ENCODE data around the gene AKAP6. TPM values are rescaled to one million over a fixed set of nuclear protein-coding genes. Genes with fewer than 3 reads are reported as not detected.
"Not testable (repeated sequence)": the region's sequence is repeated elsewhere in the genome, so short reads cannot be mapped to it uniquely, and the experiment has no call there.

AKAP6 gene
- total and polyA plus RNA-seq, 2 experiments from 2014 or later: 0.38 to 0.42 TPM

GRCh38 chr14:32578181-32578580, 249.1 kb downstream of the AKAP6 start:
- H3K27ac Mint-ChIP-seq: no peak overlapping the region
- H3F3A ChIP-seq (replicated peaks; ENCODE audit: low read depth): no peaks in the 10 kb centered on the region

DNA sequence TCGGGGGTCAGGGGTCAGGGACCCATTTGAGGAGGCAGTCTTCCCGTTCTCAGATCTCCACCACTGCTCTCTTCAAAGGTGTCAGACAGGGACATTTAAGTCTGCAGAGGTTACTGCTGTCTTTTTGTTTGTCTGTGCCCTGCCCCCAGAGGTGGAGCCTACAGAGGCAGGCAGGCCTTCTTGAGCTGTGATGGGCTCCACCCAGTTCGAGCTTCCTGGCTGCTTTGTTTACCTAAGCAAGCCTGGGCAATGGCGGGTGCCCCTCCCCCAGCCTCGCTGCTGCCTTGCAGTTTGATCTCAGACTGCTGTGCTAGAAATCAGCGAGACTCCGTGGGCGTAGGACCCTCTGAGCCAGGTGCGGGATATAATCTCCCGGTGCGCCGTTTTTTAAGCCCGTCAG, 254.3 kb downstream of the AKAP6 start:
- H3K4me3 ChIP-seq; H3K79me2 ChIP-seq (replicated peaks; ENCODE audit: insufficient read depth); H3K27me3 Mint-ChIP-seq (ENCODE audit: insufficient read depth, low read depth, poor library complexity); ATAC-seq; H4K20me1 ChIP-seq (replicated peaks; ENCODE audit: insufficient read depth); H3F3A ChIP-seq (replicated peaks; ENCODE audit: low read depth); H3K9me2 ChIP-seq (ENCODE audit: insufficient read depth); H2AFZ ChIP-seq; H3K4me3 Mint-ChIP-seq; H3K4me1 ChIP-seq (ENCODE audit: insufficient read depth); H3K4me2 ChIP-seq; H3K27ac Mint-ChIP-seq; H3K4me1 Mint-ChIP-seq; DNase-seq (ENCODE audit: low spot score); H3K27ac ChIP-seq (ENCODE audit: low read depth); H3K36me3 ChIP-seq (ENCODE audit: insufficient read depth); H3K27me3 ChIP-seq (ENCODE audit: insufficient read depth): not testable (repeated sequence)
- Mint-ChIP-seq H3K9me3 (peaks cover 48% of the 10 kb centered on the region), H3K36me3 (ENCODE audit: low read depth) (peaks cover 30% of the 10 kb centered on the region; the same call in 2 of the 3 replicates)

More at GRCh38 chr14:32578181-32578580, 249.1 kb downstream of the AKAP6 start:
- H3K4me1 ChIP-seq (ENCODE audit: insufficient read depth): no peaks in the 10 kb centered on the region
- no peaks in the 10 kb centered on the region for H4K20me1 ChIP-seq (replicated peaks; ENCODE audit: insufficient read depth)
- no peak overlapping the region for H3K4me3 Mint-ChIP-seq
- H3K36me3 Mint-ChIP-seq (ENCODE audit: low read depth): peaks cover 3% of the 10 kb centered on the region; the same call in 1 of the 3 replicates
- H2AFZ ChIP-seq: no peak overlapping the region
- no peaks in the 10 kb centered on the region for H3K27me3 ChIP-seq (ENCODE audit: insufficient read depth)
- no peaks in the 10 kb centered on the region for H3K36me3 ChIP-seq (ENCODE audit: insufficient read depth)
- no peaks in the 10 kb centered on the region for H3K79me2 ChIP-seq (replicated peaks; ENCODE audit: insufficient read depth)
- H3K27me3 Mint-ChIP-seq (ENCODE audit: insufficient read depth, low read depth, poor library complexity): no peaks in the 10 kb centered on the region
- ATAC-seq: no peak
- no peak overlapping the region for H3K4me2 ChIP-seq
- H3K9me3 Mint-ChIP-seq: peaks cover 15% of the 10 kb centered on the region
- H3K4me3 ChIP-seq: no peak overlapping the region
- no peak for DNase-seq (ENCODE audit: low spot score)
- no peak for TF ChIP-seq EZH2phosphoT487 (IDR thresholded peaks at IDR 0.05; ENCODE audit: unreplicated experiment)
- TF ChIP-seq ZNF462 (CRISPR knock-in tag; IDR thresholded peaks at IDR 0.05): no peak
- TF ChIP-seq POLR2AphosphoS5 (IDR thresholded peaks at IDR 0.05; ENCODE audit: low read depth): no peak
- TF ChIP-seq ETS1 (IDR thresholded peaks at IDR 0.05): no peak
- TF ChIP-seq CREB1 (CRISPR knock-in tag; IDR thresholded peaks at IDR 0.05; ENCODE audit: low read depth): no peak
- TF ChIP-seq STAT1 (IDR thresholded peaks at IDR 0.05; ENCODE audit: unreplicated experiment): no peak
- TF ChIP-seq JUNB (IDR thresholded peaks at IDR 0.05; ENCODE audit: unreplicated experiment): no peak
- no peak for TF ChIP-seq NANOG (IDR thresholded peaks at IDR 0.05; ENCODE audit: borderline replicate concordance)
- TF ChIP-seq ZNF331 (CRISPR knock-in tag; IDR thresholded peaks at IDR 0.05; ENCODE audit: low read depth): no peak
- peaks cover 4% of the 10 kb centered on the region; the same call in 2 of the 3 replicates for H3K4me1 Mint-ChIP-seq
- H3K27ac ChIP-seq (ENCODE audit: low read depth): no peak overlapping the region
- H3K9me2 ChIP-seq (ENCODE audit: insufficient read depth): no peaks in the 10 kb centered on the region

Measured in GM23338 (cell line).